HG03442 (cell line): Measurements from ENCODE around the gene GBX1.

ENCODE experiments used
- ATAC-seq: cut with Tn5 transposase; IDR thresholded peaks from one replicate; pipeline ENCODE4 v1.9.1; 2021; ENCODE audit warnings: mild to moderate bottlenecking, moderate library complexity; ENCODE audit not compliant: unreplicated experiment

The GBX1 gene

GRCh38 chr7:151129117-151129959 lies 38.2 kb downstream of the GBX1 start:
- ATAC-seq: no peak

GRCh38 chr7:151128716-151129115 lies 38.8 kb downstream of the GBX1 start:
- no peak for ATAC-seq

DNA sequence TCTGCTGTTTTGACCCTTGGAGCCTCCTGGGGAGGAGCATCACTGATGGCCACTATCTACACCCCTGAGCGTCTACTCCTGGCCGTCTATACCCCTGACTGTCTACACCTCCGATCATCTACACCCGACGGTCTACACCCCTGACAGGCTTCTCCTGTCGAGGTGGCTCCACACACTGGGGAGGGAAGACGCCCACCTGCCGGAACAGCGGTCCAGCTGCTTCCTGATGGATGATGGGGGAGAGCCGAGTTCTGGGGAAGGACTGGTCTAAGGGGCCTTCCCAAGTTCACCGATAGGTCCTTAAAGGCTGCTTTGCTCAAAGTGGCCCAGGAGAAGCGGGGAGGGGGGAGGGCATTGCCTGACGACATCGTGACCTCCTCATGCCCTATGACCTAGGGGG lies 39.4 kb downstream of the GBX1 start:
- ATAC-seq: no peak

DNA sequence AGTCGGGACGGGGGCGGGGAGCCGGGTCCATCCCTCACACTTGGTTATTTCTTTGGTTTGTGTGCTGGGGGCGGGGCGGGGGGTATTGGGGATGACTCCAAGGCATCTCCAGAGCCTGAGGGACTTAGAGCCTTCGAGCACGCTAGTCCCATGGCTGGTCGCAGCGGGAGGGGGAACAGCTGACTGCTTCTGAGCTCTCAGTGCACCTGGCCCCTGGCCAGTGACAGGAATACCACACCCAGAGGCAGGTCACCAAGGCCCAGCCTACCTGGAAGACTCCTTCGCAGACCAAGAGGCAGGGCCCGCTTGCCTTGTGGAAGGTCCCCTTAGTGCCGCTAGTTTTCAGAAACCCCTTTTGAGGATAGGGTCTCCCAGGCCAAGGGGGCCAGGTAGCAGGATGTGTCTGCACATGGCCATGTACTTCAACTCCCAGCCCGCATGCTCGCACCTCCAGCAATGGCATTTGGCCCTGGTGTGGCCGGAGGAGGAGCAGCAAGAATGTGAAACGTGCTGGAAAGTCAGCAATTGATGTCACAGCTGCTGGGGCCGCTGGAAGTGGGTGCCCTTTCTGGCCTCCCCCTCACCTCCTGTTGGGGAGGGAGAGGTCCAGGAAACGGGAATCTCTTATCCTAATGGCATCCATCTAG lies 40.9 kb downstream of the GBX1 start:
- ATAC-seq: no peak

- no peak for ATAC-seq
Observed at GRCh38 chr7:151125846-151126481, 41.5 kb downstream of the GBX1 start.

DNA sequence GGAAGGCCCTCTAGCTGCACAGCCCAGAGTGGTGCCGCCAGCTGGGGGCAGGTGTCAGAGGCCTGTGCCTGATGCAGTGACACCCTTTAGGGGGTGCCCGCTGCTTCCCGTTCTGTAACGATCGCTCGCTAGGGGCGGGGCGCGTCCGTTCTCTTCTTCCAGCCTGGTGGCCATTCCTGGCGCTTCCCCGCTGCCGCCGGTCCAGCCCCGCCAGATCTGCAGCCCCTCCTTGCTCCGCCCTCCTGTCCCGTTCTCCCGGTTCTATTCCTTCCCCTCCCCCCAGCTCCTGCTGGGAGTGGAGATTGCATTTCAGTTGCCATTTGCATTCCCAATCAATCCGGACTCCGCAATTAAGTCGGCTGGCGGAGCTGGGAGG lies 42.0 kb downstream of the GBX1 start:
- no peak for ATAC-seq

GRCh38 chr7:151124899-151125399 lies 42.5 kb downstream of the GBX1 start:
- no peak for ATAC-seq

DNA sequence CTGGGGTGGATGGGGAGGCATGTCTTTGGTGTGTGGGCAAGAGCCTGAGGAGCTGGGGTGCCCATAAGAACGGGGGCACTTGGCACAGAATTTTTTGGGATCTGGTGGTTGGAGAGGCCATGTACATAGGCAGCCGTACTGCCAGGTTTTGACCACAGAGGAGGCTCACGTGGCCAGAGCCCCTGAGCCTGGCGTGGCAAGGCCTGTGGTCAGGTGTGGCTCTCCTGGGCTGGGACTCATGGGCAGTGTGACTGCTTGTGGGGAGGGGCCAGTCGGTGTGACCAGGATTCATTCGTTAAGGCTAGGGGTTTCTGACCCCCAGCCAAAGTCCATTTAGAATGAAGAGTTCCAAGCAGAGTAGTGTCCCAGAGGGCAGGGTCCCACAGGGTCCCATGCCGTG lies 43.0 kb downstream of the GBX1 start:
- ATAC-seq: no peak

DNA sequence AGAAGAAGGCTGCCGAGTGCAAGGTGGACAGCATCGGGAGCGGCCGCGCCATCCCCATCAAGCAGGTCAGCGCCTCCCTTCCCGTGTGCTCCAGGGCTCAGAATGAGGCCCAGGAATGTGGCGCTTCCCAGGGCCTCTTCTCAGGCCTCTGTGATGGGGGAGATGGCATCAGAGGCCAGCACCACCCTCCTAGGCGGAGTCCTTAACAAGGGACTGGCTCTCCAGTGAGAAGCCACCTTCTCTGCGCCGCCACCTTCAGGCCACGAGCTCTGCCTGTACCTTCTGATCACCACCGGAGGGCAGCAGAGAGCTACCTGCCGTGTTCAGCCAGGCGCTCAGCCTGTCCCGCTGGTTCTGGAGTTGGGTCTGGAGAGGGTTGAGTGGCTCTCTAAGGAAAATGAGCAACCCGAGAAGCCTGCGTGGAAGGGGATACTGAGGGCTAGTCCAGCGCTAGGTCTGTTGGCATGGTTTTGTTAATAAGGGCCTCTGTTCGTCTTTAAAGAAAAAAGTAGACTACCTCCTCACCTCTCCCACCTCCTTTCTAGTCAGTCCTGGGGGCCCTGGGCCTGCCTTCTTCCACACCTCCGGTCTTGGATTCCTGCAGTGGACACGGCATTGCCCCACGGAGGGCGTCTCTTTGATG lies 43.6 kb downstream of the GBX1 start:
- peak; percentile 92 for ATAC-seq

GRCh38 chr7:151123158-151123821 lies 44.2 kb downstream of the GBX1 start:
- no peak for ATAC-seq

DNA sequence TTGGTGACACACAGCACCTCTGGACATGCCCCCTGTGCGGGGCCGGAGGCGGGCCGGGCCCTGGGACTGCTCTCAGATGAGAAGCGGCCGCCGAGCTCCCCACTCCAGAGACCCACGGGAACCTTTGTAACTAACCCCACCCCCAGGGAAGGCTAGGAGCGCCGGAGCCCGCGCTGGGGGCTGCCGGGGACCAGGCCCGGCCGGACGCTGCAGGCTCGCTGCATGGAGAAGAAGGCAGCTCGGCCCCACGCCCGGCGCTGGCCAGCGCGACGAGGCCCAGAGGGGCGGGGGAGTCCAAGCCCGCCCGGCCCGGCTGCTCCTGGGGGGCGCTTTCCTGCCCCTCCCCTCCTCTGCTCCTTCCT lies 44.7 kb downstream of the GBX1 start:
- no peak for ATAC-seq

DNA sequence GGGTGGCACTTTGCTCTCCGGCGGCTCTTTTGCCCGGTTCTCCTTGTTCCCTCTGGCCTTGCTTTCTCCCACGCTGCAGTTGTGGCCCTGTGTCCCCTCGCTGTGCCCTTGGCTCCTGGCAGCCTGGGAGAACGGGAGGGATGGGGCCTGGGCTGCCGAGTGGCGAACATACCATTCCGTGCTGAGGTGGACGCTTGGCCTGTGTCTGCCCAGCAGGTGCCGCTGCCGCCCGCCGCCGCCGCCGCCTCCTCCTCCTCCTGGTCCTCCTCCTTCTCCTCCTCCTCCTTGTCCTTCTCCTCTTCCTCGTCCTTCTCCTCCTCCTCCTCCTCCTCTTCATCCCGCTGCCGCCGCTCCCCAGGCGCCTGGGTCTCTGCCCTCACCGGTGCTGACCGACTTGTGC lies 45.2 kb downstream of the GBX1 start:
- ATAC-seq: no peak

DNA sequence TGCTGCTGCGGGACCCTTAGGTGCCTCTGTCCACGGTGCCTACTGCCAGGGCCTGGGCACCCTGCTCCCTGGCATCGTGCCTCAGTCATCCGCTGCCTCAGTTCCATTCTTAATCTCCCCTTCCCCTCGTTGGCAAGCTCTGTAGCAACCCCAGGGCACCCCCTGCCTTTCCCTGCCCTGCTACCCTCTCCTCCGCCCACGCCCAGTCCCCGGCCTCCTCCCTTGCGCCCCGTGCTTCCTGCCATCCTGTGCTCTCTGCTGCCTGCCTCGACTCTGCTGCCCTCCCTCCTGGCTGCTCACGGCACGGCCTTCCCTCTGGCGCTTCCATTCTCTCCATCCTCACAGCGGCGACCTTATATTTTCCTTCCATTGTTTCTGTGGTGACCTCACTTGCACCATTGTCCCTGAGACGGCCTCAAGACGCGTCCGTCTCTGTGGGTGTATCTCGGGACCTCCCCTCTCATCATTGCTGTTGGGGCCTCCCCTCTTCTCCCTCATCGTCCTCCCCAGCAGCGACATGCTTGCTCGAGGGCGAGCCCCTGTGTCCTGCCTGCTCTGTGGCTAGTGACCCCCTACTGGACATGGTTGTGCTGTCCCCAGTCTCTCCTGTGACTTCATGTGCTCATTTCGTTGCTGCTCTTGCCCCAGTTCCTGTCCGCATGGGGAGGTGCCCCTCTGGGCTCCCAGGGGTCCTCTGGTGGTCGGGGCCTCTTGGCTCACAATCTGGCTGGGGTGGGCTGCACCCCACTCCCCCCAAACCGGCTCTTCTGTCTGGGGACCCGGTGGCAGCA lies 45.9 kb downstream of the GBX1 start:
- no peak for ATAC-seq

DNA sequence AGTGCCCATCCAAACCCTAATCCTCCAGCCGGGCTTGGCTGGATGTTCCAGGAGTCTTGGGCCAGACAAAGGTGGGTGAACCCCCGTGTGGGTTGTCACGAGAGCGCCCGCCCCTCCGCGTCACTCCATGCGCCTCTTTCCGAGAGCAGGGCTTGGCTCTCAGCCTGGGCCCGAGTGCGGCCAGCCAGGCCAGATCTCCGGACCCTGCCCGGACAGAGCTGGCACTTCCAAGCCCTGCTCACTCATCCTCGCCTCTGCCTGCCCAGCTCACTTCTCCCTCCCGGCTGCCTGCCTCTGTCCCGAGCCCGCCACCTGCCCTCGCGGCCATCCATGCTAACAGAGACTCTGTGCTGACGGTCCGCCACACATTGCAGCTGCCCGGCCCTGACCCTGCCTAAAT lies 46.6 kb downstream of the GBX1 start:
- no peak for ATAC-seq

DNA sequence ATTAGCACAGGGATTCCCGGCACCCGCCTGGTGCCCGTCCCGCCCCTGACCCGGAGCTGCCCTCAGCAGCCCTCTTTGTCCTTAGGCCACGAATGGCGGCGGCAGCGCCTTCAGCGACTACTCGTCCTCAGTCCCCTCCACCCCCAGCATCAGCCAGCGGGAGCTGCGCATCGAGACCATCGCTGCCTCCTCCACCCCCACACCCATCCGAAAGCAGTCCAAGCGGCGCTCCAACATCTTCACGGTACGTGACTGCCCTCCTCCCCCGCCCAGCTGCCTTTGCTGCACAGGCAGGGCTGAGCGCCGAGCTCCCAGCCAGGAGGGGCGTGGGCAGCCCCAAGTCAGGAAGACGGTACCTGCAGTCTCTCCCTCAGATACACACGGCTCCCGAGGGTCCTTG lies 47.6 kb downstream of the GBX1 start:
- ATAC-seq: no peak

GRCh38 chr7:151119055-151119415 lies 48.5 kb downstream of the GBX1 start:
- ATAC-seq: no peak

- no peak for ATAC-seq
Observed at GRCh38 chr7:151118108-151119054, 49.1 kb downstream of the GBX1 start.

GRCh38 chr7:151117565-151117964 lies 49.9 kb downstream of the GBX1 start:
- no peak for ATAC-seq
